Endothelial cell of hepatic sinusoid (primary cell): ENCODE results near the gene MINK1.
"Not testable (repeated sequence)": the region's sequence is repeated elsewhere in the genome, so short reads cannot be mapped to it uniquely, and the experiment has no call there.

Experiments used
- in situ Hi-C: cut with HindIII; loops from 2 replicates; pipeline ENCODE4 v1.10.0; 2017; ENCODE audit warnings: low sequenced_read_pairs

MINK1 gene

DNA sequence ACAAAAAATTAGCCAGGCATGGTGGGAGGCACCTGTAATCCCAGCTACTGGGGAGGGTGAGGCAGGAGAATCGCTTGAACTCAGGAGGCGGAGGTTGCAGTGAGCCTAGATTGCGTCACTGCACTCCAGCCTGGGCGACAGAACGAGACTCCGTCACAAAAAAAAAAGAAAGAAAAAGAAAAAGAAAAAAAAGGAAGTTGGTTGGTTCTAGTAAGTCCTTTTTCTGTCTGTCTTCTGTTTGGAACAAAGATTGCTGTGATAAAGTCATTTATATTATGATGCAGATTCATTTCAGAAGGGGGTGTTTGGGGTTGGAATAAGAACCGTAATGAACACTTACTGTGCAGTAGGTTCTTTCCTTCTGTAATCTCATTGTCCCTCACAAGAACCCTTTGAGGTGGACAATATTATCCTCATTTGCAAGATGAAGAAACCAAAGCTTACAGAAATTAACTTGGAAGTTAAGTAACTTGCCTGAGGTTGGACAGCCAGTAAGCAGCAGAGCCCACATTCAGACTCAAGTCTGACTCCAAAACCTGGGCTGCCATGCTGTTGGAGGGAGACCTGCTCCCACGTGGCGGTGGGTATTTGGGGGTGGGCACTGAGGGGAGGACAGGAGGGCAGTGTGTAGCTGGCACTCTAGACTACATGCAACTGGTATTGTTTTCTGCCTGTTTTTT, 10.3 kb downstream of the MINK1 start:
- in situ Hi-C loops, result no loop called here

- in situ Hi-C loops, result no loop called here
Observed at GRCh38 chr17:4845118-4845517, 12.0 kb downstream of the MINK1 start.

DNA sequence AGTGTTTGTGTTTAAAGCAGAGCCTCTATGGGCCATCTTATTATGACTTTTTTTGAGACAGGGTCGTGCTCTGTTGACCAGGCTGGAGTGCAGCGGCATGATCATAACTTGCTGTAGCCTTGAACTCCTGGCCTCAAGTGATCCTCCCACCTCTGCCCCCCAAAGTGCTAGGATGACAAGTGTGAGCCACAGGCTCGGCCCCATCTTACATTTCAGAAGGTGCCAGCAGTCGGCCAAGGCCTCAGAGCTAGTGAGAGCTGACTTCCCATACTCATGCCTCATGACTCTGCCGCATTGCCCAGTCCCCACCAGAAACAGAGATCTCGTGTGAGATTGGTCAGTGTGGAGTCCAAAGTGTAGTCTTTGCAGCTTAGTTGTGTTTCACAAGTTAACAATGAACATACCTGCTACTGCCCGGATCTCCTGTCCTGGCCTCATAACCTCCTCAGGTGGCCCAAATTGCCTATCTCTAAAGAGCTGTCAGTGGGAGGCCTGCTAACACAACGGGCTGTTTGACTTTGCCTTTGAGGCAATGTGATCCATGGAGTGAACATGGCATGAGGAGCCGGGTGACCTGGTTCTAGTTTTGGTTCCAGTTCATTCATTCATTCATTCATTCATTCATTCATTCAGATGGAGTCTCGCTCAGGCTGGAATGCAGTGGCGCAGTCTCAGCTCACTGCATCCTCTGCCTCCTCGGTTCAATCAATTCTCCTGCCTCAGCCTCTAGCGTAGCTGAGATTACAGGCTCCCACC, 13.7 kb downstream of the MINK1 start:
- in situ Hi-C loops, result no loop called here

GRCh38 chr17:4849011-4849536, 15.9 kb downstream of the MINK1 start:
- in situ Hi-C loops, result no loop called here

DNA sequence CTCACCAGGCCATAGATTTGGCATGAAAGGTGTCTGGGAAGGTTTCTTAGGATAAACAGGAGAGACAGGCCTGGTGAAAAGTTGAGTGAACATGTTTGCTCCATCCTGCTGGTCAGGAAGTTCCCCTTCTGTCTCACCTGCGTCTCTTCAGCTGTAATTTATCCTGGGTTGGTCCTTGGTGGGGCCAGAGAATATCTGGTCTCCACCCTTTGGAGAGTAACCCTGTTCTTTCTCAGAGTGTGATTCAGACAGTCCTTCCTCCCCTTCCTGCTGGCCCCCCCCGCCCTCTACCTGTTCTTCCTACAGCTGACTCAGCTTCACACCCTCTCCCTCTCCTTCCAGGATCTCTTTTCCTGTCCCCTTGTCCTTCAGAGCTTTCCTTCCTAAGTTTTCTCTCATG, 17.1 kb downstream of the MINK1 start:
- in situ Hi-C loops, result no loop called here

- in situ Hi-C loops, result no loop called here
Observed at GRCh38 chr17:4851084-4851483, 17.9 kb downstream of the MINK1 start.

DNA sequence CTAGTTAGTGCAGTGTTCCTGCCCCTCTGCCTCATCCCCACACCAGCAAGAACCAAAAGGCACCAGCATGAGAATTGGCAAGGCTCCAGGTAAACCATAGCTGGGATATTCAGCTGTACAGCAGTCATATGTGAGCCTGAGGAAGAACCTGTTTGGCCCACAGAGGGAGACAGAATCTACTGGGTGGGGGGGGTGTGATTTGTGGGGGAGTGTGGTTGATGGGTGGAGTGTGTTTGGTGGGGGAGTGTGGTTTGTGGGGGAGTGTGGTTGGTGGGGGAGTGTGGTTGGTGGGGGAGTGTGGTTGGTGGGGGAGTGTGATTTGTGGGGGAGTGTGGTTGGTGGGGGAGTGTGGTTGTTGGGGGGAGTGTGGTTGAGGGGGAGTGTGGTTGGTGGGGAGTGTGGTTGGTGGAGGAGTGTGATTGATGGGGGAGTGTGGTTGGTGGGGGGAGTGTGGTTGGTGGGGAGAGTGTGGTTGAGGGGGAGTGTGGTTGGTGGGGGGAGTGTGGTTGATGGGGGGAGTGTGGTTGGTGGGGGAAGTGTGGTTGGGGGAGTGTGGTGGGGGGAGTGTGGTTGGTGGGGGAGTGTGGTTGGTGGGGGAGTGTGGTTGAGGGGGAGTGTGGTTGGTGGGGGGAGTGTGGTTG, 19.5 kb downstream of the MINK1 start:
- in situ Hi-C loops, result no loop called here

DNA sequence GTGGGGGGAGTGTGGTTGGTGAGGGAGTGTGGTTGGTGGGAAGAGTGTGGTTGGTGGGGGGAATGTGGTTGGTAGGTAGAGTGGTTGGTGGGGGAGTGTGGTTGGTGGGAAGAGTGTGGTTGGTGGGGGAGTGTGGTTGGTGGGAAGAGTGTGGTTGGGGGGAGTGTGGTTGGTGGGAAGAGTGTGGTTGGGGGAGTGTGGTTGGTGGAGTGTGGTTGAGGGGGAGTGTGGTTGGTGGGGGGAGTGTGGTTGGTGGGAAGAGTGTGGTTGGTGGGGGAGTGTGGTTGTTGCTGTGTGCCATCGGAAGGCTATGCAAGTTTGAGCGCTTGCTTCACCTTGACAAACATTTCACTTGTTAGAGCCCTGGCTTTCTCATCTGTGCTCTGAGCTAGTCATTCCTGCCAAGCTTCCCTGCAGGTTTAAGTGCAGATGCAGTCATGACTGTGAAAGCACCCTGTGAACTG, 20.1 kb downstream of the MINK1 start:
- in situ Hi-C loops, result no loop called here

DNA sequence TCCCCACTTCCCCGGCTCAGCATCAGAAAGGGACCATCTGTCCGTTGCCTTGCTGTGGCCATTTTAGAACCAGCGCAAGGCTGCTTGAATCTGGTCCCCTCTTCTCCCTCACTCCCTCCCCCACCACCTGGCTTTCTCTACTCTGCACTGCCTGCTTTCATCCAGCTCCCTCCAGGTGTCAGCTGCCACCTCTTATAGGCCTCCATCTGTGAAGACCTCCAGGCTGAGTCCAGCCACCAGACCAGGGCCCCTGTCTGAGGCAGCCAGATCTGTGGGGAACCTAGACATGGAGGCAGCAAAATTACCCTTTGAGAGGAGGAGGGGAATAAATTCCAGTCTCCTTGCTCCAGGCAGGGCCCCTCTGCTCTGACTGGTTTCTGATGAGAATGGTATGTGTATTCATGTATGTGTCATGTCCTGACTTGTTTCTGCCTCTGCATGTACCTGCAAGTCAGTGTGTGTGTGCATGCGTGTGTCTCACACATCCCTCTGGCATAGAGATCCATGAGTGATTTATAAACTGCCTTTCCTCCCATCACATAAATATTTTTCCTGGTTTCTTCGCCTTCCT, 21.1 kb downstream of the MINK1 start:
- in situ Hi-C loops, result no loop called here

GRCh38 chr17:4856271-4856936, 23.3 kb downstream of the MINK1 start:
- in situ Hi-C loops, result no loop called here

- in situ Hi-C loops, result no loop called here
Observed at GRCh38 chr17:4856937-4857314, 23.8 kb downstream of the MINK1 start.

DNA sequence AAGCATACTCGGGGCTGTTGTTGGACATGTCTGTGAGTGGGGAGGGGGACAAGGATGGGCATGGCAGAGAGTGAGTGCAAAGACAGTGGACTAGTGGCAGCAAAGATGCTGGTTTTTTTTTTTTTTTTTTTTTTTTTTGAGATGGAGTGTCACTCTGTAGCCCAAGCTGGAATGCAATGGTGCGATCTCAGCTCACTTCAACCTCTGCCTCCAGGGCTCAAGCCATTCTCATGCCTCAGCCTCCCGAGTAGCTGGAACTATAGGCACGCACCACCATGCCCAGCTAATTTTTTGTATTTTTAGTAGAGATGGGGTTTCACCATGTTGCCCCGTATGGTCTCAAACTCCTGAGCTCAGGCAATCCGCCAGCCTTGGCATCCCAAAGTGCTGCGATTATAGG, 24.2 kb downstream of the MINK1 start:
- in situ Hi-C loops, result not testable (repeated sequence)

- in situ Hi-C loops, result no loop called here
Observed at GRCh38 chr17:4858068-4858881, 25.1 kb downstream of the MINK1 start.

GRCh38 chr17:4858882-4859260, 25.7 kb downstream of the MINK1 start:
- in situ Hi-C loops, result no loop called here

GRCh38 chr17:4859816-4860625, 26.9 kb downstream of the MINK1 start:
- in situ Hi-C loops, result no loop called here

- in situ Hi-C loops, result no loop called here
Observed at GRCh38 chr17:4860651-4861050, 27.5 kb downstream of the MINK1 start.

- in situ Hi-C loops, result no loop called here
Observed at GRCh38 chr17:4861052-4861451, 27.9 kb downstream of the MINK1 start.

GRCh38 chr17:4862720-4863119, 29.6 kb downstream of the MINK1 start:
- in situ Hi-C loops, result no loop called here

DNA sequence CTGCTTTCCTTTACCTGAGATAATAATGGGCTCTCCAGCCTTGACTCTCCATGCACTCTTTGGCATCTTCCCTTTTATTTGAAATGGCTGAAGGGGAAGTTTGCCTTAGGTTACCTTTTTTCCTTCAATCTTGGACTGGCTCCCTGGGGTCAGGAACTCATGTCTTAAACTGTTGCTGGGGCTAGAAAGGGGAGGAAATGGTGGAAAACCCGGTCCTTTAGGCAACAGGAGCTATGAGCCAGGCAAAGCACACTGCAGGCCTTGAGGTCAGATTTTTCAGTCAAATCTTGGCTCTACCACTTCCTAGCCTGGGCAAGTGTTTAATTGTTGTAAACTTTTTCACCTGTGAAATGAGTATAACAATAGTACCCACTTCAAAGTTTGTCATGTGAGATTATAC, 30.2 kb downstream of the MINK1 start:
- in situ Hi-C loops, result no loop called here
